Subcutaneous adipose tissue (tissue), 4 donors: ENCODE results near the gene PRR3. TPM values are rescaled to one million over a fixed set of nuclear protein-coding genes. Genes with fewer than 3 reads are reported as not detected.

Source experiments
- CTCF ChIP-seq: fragments of 450-650 bp; IDR thresholded peaks from one replicate; pipeline ENCODE4 v1.5.1; 2016; ENCODE audit warnings: low read depth, mild to moderate bottlenecking, control low read depth, antibody characterized with exemption, moderate library complexity
- total RNA-seq, 4 donors: library from RNA; depleted of rRNA; stranded (reverse); fragments of >200 nt; gene quantifications; one replicate each; pipeline ENCODE4 v1.1.0, GENCODE V29; 2016

PRR3 gene
- total RNA-seq, 4 donors from 2014 or later: 2.4 to 4.4 (median 4.2) TPM

GRCh38 chr6:30592287-30592686, 35.2 kb downstream of the PRR3 start:
- TF ChIP-seq CTCF: no peak

GRCh38 chr6:30598912-30599624, 42.0 kb downstream of the PRR3 start:
- no peak for TF ChIP-seq CTCF

DNA sequence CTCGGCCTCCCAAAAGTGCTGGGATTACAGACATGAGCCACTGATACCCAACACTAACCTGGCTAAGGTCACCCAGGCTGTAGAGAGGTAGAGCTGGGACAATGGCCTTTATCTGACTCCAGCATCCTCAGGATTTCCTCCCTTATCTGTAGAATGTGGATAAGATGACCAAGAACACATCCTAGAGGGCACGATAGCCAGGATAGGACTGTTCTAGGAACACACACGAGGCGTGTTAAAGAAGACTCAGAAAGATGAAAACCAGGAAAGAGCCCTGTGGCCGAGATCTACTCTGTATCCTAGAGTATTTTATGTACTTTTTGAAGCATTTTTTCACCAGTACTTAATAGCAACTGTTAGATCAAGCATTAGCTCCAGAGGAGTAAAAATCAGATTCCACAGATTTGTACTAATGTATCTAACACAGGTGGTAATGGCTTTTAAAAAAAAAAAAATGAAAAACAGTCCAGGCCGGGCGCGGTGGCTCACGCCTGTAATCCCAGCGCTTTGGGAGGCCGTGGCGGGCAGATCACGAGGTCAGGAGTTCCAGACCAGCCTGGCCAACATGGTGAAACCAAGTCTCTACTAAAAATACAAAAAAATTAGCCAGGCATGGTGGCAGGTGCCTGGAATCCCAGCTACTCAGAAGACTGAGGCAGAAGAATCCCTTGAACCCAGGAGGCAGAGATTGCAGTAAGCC, 42.7 kb downstream of the PRR3 start:
- TF ChIP-seq CTCF: no peak

GRCh38 chr6:30600451-30600961, 43.4 kb downstream of the PRR3 start:
- TF ChIP-seq CTCF: no peak

DNA sequence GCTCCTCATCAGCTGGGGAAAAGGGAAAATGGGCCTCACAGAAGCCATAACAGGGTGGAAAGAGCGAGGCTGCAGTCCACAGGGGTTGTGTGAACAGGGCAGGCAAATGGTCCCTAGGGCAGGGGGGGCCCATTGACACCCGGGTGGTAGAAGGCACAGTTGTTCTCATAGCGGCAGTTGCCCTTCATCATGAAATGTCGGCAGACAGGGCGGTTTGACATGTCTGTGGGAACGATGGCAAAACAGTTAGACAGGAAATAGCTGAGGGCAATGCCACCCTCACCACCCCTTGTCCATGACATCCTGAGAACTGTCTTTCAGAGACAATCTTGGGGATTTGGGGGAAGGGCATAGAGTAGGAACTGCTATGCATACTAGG, 44.3 kb downstream of the PRR3 start:
- TF ChIP-seq CTCF: no peak

DNA sequence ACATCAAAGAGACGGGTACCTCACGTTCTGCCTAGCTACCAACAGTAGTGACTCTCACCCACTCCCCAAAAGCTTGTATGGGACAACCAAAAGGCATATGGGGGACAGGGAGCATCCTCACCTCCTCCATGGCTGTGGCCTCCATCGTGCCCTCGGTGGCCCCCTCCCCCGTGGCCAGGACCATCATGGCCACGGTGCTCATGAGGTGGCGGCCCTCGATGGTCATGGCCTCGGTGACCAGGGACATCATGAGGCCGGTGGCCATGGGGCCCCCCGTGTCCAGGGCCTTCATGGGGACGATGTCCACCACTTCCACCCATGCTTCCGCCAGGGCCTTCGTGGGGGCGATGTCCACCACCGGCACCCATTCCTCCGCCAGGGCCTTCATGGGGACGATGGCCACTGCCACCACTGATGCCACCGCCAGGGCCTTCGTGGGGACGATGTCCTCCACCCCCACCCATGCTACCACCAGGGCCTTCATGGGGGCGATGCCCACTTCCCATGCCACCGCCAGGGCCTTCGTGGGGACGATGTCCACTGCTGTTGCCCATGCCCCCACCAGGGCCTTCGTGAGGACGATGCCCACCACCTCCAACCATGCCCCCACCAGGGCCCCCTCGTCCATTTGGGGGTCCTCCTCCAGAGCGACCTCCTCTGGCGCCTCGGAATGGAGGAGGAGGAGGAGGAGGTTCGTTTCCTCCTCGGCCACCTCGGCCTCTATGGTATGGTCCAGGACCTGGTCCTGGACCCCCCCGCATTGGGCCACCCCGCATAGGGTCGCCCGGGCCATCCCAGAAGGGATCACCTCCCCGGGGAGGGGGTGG, 44.9 kb downstream of the PRR3 start:
- TF ChIP-seq CTCF: no peak

DNA sequence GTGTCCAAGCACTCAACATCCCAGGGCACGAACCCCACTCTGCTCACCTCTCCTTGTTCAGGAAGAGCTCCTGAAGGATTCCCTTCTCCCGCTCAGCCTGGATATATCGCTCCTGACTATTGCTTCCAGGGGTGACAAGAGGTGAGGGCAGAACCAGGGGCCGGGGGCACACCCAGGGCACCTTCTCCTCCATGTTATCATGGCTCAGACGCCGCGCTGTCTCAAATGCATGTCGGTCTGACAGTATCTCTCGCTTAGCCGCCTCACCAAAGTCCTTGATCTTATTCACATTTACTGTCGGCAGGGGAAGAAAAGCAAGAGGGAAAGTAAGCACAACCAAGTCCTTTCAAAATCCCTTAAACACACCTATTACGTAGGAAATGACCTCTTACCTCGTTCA, 46.9 kb downstream of the PRR3 start:
- no peak for TF ChIP-seq CTCF
